DLD1 (cell line): Measurements from ENCODE around the gene FOCAD.

Experiments
- in situ Hi-C: cut with HindIII; loops from 2 replicates; pipeline ENCODE4 v1.10.0; 2017; ENCODE audit warnings: low sequenced_read_pairs

The FOCAD gene

DNA sequence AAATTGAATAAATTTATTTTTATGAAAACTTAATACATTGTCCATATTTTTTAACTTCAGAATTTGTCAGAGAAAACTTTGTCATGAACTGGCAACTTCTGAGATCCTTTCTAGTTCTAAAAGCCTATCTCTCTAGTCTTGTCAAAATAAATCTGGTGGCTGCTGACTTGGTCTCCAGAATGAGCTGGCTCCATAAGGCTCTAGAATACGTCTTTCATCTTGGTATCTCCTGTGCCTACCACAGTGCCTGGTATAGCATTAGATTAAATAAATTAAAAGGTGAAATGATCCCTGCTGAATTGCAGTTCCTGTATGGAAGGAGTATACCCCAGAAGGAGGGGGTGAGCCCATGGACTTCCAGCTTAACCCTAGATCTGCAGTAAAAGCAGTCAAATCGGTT is 2.6 kb upstream of the FOCAD start:
- in situ Hi-C loops = no loop called here

DNA sequence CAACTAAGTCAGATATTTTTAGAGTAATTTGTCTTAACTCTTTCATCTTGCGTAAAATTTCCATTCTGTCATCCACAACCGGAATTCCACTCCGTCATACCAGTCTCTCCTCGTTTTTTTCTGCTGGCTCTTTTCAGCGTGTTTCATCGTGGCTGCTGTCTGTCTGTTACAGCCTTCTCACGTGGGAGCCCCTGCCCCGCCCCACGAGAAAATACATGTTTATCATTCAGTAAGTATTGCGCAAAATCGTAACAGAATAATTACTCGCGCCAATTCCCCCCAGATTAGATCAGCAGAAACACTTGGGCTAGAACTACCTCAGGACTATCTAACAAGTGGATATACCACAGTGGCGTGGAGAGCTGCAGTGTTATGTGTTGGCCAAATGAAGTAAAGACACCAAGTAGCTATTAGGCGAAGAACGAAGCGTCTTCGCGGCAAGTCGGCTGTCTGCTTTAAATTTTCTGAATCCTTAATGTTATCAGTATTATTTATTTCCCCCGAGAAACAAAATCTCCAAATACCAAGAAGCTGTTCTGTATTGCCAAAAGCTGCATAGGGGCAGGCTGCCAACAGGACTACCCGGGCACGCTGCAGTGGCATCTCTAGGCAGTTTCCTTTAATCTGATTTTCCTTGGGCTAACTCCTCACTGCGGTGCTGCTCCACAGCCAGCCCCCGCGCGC is 566 bp upstream of the FOCAD start:
- in situ Hi-C loops = no loop called here

GRCh38 chr9:20684875-20685696 is 1.0 kb downstream of the FOCAD start:
- in situ Hi-C loops = no loop called here

GRCh38 chr9:20685769-20686168 is 1.7 kb downstream of the FOCAD start:
- in situ Hi-C loops = no loop called here

GRCh38 chr9:20689833-20690232 is 5.8 kb downstream of the FOCAD start:
- in situ Hi-C loops = no loop called here

- in situ Hi-C loops = no loop called here
Observed at GRCh38 chr9:20692554-20692953, 8.5 kb downstream of the FOCAD start.

- in situ Hi-C loops = no loop called here
Observed at GRCh38 chr9:20693068-20693467, 9.0 kb downstream of the FOCAD start.

GRCh38 chr9:20694248-20694647 is 10.2 kb downstream of the FOCAD start:
- in situ Hi-C loops = no loop called here

GRCh38 chr9:20697021-20697719 is 13.1 kb downstream of the FOCAD start:
- in situ Hi-C loops = no loop called here

DNA sequence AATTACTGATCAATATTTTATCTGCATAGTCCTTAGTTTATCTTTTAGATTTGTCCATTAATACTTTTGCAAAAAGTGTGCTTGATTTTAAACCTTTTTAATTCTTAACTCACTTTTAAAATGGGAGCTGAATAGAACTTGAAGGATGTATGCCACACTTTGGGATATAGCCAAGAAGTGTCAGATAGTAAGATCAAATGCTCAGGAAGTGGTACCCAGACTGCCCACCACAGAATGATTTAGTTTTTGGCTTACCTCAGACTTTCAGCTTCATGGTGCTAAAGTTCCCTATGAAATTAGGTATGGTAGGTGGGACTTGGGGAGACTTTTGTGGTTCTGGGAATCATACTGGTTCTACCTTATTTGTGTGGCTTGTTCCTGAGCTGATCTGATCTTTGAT is 14.7 kb downstream of the FOCAD start:
- in situ Hi-C loops = no loop called here

- in situ Hi-C loops = no loop called here
Observed at GRCh38 chr9:20701060-20701459, 17.0 kb downstream of the FOCAD start.

- in situ Hi-C loops = no loop called here
Observed at GRCh38 chr9:20702570-20702969, 18.5 kb downstream of the FOCAD start.

DNA sequence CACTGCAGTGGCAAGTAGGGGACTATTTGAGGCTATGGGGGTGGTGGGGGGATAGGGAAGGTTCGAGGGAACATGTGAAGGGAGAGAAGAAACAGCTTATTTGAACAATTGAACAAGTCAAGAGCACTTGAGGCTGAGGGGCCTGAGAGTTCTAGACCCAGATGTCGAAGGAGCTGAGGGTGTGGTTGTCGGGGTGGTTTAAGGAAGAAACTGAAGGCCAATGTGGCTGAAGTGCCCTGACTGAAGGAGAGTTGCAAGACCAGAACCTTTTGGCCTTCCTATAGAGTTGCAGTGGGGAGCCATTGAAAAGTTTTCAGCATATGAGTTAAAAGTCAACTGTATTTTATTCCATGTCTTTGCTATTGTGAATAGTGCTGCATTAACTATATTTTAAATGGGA is 19.1 kb downstream of the FOCAD start:
- in situ Hi-C loops = no loop called here

DNA sequence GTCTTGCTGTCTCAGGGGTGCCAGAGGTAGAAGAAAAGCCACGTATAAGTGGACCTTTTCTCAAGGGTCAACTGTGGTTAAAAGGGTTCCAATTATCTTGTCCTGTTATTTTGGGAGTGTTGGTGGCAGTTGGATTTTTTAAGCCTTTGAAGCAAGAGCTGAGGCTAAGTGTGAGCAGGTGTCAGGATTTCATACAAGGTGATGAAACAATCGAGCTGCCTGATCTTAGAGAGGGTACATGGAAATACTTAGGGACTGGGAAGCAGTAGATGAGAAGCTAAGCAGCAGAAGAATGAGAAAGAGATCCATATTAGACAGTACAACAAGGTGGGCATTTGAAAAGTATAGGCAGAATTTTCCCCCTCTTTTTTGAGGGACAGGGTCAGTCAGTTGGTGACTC is 23.6 kb downstream of the FOCAD start:
- in situ Hi-C loops = no loop called here

- in situ Hi-C loops = no loop called here
Observed at GRCh38 chr9:20713172-20713571, 29.1 kb downstream of the FOCAD start.

DNA sequence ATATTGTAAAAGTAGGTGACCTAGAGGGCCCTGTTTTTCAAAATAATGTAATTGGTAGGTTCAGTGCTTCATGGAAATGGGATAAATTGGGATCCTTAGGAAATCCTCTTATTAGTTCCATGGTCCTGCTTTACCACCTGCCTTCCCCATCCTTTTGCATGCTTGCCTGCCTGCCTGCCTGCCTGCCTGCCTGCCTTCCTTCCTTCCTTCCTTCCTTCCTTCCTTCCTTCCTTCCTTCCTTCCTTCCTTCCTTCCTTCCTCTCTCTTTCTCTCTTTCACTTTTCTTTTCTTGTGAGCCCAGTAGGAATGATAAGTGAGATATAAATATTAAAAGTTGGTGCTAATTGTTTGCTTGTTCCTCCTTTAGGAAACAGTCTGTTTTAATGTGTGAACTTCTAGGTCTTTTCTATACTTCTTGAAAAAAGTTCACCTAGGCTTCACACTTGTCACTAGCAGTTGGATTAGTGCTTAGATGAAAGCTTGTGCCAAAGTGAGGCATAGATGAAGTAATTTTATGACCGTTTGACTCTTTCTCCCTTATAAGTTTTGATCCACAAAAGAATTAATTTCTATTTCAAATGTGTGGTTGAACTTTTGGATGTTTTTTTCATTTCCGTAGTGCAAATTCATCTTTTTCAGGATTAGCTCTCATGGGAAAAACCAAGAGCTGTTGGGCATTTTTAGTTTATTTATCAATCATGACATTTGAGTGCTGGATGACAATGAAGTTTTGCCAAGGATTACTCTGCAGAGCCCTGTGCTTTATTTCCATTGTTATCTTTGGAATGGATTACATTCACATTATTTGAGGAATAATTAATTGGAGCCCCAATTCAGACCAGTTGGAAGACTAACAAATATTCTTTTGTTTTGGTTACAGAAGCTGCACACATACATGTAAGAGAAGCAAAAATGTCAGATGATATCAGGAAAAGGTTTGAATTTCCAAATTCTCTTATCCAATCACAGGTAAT is 30.7 kb downstream of the FOCAD start:
- in situ Hi-C loops = no loop called here

DNA sequence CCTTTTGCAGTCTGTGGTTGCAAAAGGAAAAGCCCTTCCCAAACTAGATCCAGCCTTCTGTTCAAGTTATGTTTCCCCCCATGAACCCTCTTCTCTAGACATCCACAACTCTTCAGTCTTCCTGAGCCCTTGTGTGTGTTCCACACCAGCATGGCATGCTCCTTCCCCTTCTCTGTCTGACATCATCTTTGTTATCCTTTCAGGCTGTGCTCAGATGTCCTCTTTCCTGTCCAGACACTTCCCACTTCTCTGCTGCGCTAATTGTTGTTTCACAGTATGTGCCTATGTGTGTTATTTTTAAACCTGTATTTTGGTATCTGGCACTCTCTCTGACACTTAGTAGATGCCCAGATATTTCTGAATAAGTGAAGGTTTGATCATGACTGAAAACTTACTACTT is 38.2 kb downstream of the FOCAD start:
- in situ Hi-C loops = no loop called here

GRCh38 chr9:20725675-20726074 is 41.6 kb downstream of the FOCAD start:
- in situ Hi-C loops = no loop called here

- in situ Hi-C loops = no loop called here
Observed at GRCh38 chr9:20726144-20726543, 42.1 kb downstream of the FOCAD start.

DNA sequence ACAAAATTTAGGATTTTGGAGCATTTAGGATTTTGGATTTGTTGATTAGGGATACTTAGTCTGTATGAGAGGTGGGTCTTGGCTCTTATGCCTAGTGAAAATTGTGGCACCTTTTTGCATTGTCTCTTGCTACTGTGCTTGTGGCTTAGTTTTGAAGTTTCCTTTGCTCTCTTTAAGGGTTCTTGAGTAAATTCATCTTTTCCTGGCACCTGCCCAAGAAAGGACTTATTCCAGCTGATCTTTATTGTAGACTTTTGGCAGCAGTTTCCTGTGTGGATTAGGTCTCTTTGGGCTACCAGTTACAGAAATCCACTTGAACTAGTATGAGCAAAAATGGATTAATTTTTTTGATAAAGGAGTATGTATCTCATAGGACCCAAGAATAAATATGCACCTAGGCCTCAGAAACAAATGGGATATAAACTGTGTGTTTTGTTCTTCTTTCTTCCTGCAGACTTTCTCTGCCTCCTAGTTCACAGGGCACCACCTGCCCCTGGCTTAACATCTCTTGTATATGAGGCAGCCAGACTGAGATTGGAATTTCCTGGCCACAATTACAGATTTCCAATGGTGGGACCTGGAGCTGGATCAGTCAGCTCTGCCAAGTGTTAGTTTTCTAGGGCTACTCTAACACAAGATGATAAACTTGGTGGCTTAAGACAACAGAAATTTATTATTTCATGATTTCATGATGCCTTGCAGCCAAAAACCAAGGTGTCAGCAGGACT is 44.6 kb downstream of the FOCAD start:
- in situ Hi-C loops = no loop called here
